EL (cell line): ENCODE results near the gene HNF1A.
"Not testable (repeated sequence)": the region's sequence is repeated elsewhere in the genome, so short reads cannot be mapped to it uniquely, and the experiment has no call there.

Experiments
- DNase-seq: peaks from one replicate; pipeline ENCODE4 v3.0.0-alpha.2; 2016

The HNF1A gene

GRCh38 chr12:121015825-121016766 lies 37.8 kb downstream of the HNF1A start, which contains the start of gene C12orf43:
C12orf43 (minus strand) TSS chr12:121016487; CDS start chr12:121016474, 13 bp downstream.
- peak; percentile 91 for DNase-seq

GRCh38 chr12:121017966-121018491 lies 39.7 kb downstream of the HNF1A start:
- no peak for DNase-seq

- no peak for DNase-seq
Observed at GRCh38 chr12:121018860-121019617, 40.7 kb downstream of the HNF1A start.

DNA sequence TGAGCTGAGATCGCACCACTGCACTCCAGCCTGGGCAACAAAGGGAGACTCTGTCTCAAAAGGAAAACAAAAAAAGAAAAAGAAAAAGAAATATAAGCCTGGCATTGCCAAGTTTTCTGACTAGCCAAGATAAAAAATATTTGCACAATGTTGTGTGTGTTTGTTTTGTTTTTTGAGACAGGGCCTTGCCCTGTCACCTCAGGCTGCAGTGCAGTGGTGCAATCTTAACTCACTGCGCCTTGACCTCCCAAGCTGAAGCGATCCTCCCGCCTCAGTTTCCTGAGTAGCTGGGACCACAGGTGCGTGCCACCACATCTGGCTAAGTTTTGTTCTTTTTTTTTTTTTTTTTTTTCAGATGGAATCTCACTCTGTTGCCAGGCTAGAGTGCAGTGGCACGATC lies 43.4 kb downstream of the HNF1A start:
- DNase-seq = no peak

GRCh38 chr12:121022713-121023112 lies 44.4 kb downstream of the HNF1A start:
- no peak for DNase-seq

- DNase-seq = no peak
Observed at GRCh38 chr12:121023799-121024198, 45.5 kb downstream of the HNF1A start.

- peak; percentile 32 for DNase-seq
Observed at GRCh38 chr12:121025442-121026226, 47.3 kb downstream of the HNF1A start.

GRCh38 chr12:121026274-121027045 lies 48.1 kb downstream of the HNF1A start:
- DNase-seq = no peak

DNA sequence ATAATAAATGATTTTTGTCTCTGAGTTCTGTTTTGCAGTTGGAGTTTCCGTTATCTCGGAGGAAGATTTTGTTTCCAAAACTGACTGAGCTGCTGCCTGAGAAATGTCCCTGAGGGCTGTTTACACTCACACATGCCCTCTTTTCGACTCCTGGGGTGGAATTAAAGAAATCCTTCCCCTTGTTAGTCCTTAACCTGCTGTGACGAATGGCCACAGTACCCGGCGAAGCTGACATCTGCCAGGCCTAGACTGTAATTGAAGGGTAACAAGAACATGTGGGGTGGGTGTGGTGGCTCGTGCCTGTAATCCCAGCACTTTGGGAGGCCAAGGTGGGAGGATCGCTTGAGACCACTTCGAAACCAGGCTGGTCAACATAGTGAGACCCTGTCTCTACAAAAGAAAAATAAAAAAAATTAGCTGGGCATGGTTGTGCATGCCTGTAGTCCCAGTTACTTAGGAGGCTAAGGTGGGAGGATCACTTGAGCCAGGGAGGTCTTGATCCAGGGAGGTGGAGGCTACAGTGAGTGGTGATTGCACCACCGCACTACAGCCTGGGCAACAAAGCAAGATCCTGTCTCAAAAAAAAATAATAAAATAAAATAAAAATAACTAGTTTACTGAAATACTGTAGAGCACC lies 52.4 kb downstream of the HNF1A start:
- DNase-seq = no peak

DNA sequence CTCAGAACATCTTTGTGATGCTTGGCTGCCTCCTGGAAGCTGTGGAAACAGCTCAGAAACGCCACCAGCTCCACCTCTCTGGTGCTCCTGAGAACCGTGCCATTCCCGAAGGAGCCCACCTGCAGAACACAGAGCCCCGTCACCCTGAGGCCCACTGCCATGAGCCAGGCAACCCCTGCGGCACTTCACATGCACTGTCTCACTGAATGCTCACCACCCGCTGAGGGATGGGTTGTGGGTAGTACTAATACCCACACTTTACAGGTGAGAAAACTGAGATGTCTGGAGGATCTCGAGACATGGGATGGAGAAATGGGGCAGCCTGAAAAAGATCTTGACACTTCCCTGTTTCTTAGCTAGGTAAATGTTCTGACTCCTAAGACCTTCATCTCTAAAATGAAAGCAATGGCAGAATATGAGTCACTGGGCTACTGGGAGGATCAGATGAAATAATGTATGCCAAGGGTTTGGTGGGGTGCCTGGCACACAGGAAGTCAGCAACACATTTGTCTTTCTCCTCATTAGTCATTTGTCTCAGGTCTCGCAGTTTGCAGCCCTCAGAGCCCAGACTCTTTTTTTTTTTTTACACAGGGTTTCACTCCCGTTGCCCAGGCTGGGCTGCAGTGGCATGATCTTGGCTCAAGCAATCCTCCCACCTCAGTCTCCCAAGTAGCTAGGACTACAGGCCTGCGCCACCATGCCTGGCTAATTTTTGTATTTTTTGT lies 55.4 kb downstream of the HNF1A start:
- DNase-seq = peak; percentile 91

GRCh38 chr12:121034616-121035305 lies 56.4 kb downstream of the HNF1A start:
- DNase-seq = no peak

DNA sequence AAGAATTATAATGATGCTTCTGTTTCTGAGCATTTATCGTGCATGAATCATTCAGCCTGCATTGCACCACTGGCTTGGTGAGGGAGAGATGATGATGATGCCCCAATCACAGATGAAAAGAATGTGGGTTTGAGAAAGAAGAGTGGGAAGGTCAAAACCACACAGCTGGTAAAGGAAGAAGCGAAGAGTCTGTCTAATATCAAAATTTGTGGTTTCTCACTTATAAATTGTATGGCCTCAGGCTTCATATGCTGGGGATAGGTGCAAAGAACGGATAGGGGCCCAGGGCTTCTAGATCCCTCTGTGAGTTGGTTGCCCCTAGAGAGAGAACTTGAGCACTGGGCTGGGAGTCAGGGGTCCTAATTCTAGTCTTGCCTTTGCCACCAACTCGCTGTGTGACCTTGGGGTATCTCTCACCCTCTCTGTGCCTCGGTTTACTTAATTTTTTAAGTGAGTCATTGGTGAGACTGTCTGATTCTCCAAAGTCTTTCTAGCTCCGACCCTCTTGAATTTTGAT lies 58.5 kb downstream of the HNF1A start:
- peak; percentile 89 for DNase-seq

DNA sequence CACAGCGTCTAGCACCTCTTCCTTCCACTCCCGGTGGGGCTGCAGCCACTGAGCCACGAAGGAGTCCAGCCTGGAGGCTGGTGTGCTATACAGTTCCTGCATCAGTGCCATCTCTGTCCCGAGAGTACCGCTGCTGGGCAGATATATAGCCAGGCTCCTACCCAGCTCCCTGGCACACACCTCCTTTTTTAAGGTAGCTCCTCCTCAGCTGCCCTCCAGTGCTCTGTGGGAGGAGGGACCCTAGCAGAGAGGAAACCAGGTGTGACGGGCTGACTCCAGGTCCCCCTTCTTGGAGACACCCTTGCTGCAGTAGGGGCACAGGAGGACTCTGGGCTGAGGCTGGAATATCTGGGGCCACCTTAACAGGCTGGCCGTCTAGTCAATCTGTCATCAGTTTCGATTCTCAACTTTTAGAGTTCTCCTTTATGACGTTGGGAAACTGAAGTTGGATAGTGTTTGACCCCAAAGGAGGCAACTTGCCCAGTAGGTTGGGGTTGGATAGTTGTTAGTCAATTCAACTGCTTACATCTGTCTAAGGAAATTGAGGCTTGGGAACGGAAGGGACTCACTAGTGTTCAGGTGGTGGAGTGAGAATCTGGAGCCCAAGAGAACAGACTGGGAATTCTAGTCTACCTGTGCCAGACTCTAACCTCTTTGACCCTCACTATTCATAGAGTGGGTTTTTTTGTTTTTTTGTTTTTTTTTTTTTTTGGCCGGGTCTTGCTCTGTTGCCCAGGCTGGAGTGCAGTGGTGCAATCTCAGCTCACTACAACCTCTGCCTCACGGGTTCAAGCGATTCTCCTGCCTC lies 60.7 kb downstream of the HNF1A start, which contains the start of gene OASL:
TSS of gene OASL (minus strand) at position 386 of the 808 bp plus-strand sequence. CDS start at position 111, 275 bp downstream.
- peak; percentile 84 for DNase-seq

DNA sequence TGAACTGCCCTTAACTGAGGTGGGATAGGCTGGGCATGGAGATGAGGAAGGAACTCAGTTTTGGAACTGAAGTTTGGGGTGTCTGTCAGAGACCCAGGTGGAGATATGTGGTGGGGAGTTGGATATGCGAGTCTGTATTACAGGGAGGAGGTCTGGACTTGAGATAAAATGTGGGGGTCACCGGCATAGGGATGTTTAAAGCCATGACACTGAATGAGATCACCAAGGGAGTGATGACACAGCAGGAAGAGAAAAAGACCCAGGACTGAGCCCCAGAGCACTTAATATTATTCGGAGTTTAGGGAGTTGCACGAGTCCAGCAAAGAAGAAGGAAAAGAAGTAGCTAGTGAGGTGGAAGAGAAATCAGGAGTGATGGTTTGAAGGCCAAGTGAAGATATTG lies 64.7 kb downstream of the HNF1A start:
- no peak for DNase-seq

- DNase-seq = not testable (repeated sequence)
Observed at GRCh38 chr12:121047400-121047799, 69.1 kb downstream of the HNF1A start.

GRCh38 chr12:121048442-121048841 lies 70.1 kb downstream of the HNF1A start:
- DNase-seq = no peak

DNA sequence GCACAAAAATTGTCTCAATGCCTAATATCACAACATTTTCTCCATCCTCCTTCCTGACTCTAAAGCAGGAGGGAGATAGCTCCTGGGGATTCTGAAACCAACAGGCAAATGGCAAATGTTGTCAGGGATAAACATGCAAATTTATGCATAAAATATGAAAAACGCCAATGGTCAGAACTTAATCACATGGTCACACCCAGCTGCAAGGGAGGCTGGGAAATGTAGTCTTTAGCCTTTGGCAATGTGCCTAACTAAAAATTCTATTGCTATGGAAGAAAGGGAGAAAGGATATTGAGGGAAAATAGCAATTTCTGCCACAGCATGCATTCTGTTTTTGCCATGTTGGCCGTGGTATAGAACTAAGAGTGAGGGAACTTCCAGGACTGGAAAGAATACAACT lies 72.4 kb downstream of the HNF1A start:
- DNase-seq = no peak
